GM06990 (cell line): ENCODE data around the gene ANKRD63.

Experiments
- DNase-seq: peaks from one replicate; pipeline ENCODE4 v3.0.0-alpha.2; 2011; ENCODE audit not compliant: insufficient read length; ENCODE audit errors: extremely low read depth
- H3K27me3 ChIP-seq: replicated peaks from 2 replicates; pipeline ENCODE4 v1.6.0; 2011; ENCODE audit warnings: low read length; ENCODE audit not compliant: control insufficient read depth, insufficient read depth
- H3K36me3 ChIP-seq: 2 replicates; pipeline ENCODE4 v1.5.1; 2011; ENCODE audit warnings: low read length; ENCODE audit not compliant: control insufficient read depth, insufficient read depth
- H3K4me3 ChIP-seq: replicated peaks from 2 replicates; pipeline ENCODE4 v1.5.1; 2011; ENCODE audit warnings: low read depth, mild to moderate bottlenecking, control low read depth, low read length
- CTCF ChIP-seq: IDR thresholded peaks from 2 replicates; pipeline ENCODE4 v1.5.1; 2011; ENCODE audit warnings: low read length, control low read depth, mild to moderate bottlenecking, inconsistent platforms; ENCODE audit not compliant: insufficient read depth, poor library complexity, severe bottlenecking

ANKRD63 gene

GRCh38 chr15:40240619-40241221, 42.1 kb downstream of the ANKRD63 start:
- Histone ChIP-seq H3K36me3 (no peaks in the 10 kb centered on the region), H3K27me3 (no peaks in the 10 kb centered on the region), H3K4me3 (no peak overlapping the region)
- DNase-seq = no peak
- TF ChIP-seq CTCF = no peak

GRCh38 chr15:40239693-40240618, 42.9 kb downstream of the ANKRD63 start:
- H3K36me3 ChIP-seq = no peaks in the 10 kb centered on the region
- no peaks in the 10 kb centered on the region for H3K27me3 ChIP-seq
- TF ChIP-seq CTCF = no peak
- no peak overlapping the region for H3K4me3 ChIP-seq
- DNase-seq = no peak

- no peak for DNase-seq
- H3K4me3 ChIP-seq = peak overlapping the region; percentile 28; the same call in 1 of the 2 replicates
- no peaks in the 10 kb centered on the region for H3K27me3 ChIP-seq
- TF ChIP-seq CTCF = no peak
- no peaks in the 10 kb centered on the region for H3K36me3 ChIP-seq
Observed at GRCh38 chr15:40239404-40239692, 43.5 kb downstream of the ANKRD63 start.

- Histone ChIP-seq H3K27me3 (no peaks in the 10 kb centered on the region), H3K4me3 (peak within 1 kb of the TSS; percentile 28; the same call in 1 of the 2 replicates), H3K36me3 (no peaks in the 10 kb centered on the region)
- DNase-seq = no peak
- TF ChIP-seq CTCF = no peak
Observed at GRCh38 chr15:40238532-40239403, 44.1 kb downstream of the ANKRD63 start, which contains the start of gene PAK6. Gene PAK6 (plus strand): TSS chr15:40239063. CDS start chr15:40264786, 25,723 bp downstream.

GRCh38 chr15:40235201-40235885, 47.5 kb downstream of the ANKRD63 start:
- Histone ChIP-seq H3K4me3 (no peak overlapping the region), H3K36me3 (peaks cover 4% of the 10 kb centered on the region), H3K27me3 (no peaks in the 10 kb centered on the region)
- no peak for TF ChIP-seq CTCF
- no peak for DNase-seq
